SK-N-SH (cell line): ENCODE data around the gene STC2. TPM values are rescaled to one million over a fixed set of nuclear protein-coding genes. Genes with fewer than 3 reads are reported as not detected.

Source experiments
- CTCF ChIA-PET: fragments of 300-600, 350-600 bp; formaldehyde crosslinking; extraction: SDS; loops from one replicate; lab custom pipeline; 2021; lab: Yijun Ruan, JAX
- POLR2A ChIA-PET: fragments of 350-600 bp; sonication (Branson Sonifier 250); formaldehyde crosslinking; extraction: SDS; loops from one replicate; lab custom pipeline; 2020; ENCODE audit warnings: antibody characterized with exemption, inconsistent platforms; lab: Yijun Ruan, JAX
- DNase-seq: peaks from one replicate; pipeline ENCODE4 v3.0.0; 2012
- H2AFZ ChIP-seq: fragments of 200-600 bp; sonication (generic); 2 replicates; pipeline ENCODE4 v1.8.1; 2016; ENCODE audit warnings: antibody characterized with exemption, mild to moderate bottlenecking, low read depth
- H3F3A ChIP-seq: fragments of 200-600 bp; sonication (generic); replicated peaks from 2 replicates; pipeline ENCODE3; 2016; ENCODE audit warnings: antibody characterized with exemption, mild to moderate bottlenecking; ENCODE audit not compliant: insufficient read depth
- H3K27ac ChIP-seq, 2 experiments: fragments of 200-500 bp in 1 of 2; fragments of 200-600 bp in 1 of 2; sonication (Bioruptor generic) in 1 of 2; sonication (generic), shearing (Covaris generic) in 1 of 2; 2 replicates each; pipeline versions ENCODE4 v1.5.1 to v1.6.1; 2014 to 2016; ENCODE audit warnings: low read depth in 2 of 2, inconsistent platforms in 1 of 2, low read length in 1 of 2, mild to moderate bottlenecking in 1 of 2, mixed read lengths in 1 of 2
- H3K27me3 ChIP-seq: fragments of 200-600 bp; sonication (generic), shearing (Covaris generic); 2 replicates; pipeline ENCODE4 v1.6.1; 2016; ENCODE audit warnings: mixed run types; ENCODE audit not compliant: insufficient read depth
- H3K36me3 ChIP-seq, 2 experiments: fragments of 200-500 bp in 1 of 2; fragments of 200-600 bp in 1 of 2; sonication (Bioruptor generic) in 1 of 2; sonication (generic) in 1 of 2; replicated peaks in 1 of 2; 2 replicates each; pipeline versions ENCODE3 to v1.5.1; 2014 to 2016; ENCODE audit warnings: low read length in 1 of 2, mild to moderate bottlenecking in 1 of 2; ENCODE audit not compliant: insufficient read depth in 2 of 2, control insufficient read depth in 1 of 2
- H3K4me1 ChIP-seq, 2 experiments: fragments of 200-500 bp in 1 of 2; fragments of 200-600 bp in 1 of 2; sonication (Bioruptor generic) in 1 of 2; sonication (generic), shearing (Covaris generic) in 1 of 2; 2 replicates each; pipeline versions ENCODE4 v1.5.1 to v1.6.1; 2014 to 2016; ENCODE audit warnings: low read depth in 1 of 2, low read length in 1 of 2, mixed run types in 1 of 2; ENCODE audit not compliant: insufficient read depth in 2 of 2, control insufficient read depth in 1 of 2
- H3K4me2 ChIP-seq: fragments of 200-600 bp; sonication (generic), shearing (Covaris generic); 2 replicates; pipeline ENCODE4 v1.6.1; 2017; ENCODE audit warnings: mixed run types
- H3K4me3 ChIP-seq, 2 experiments: fragments of 200-500 bp in 1 of 2; fragments of 200-600 bp in 1 of 2; sonication (Bioruptor generic) in 1 of 2; sonication (generic), shearing (Covaris generic) in 1 of 2; 2 replicates each; pipeline versions ENCODE4 v1.5.1 to v1.8.1; 2014 to 2016; ENCODE audit warnings: low read depth in 2 of 2, inconsistent platforms in 1 of 2, low read length in 1 of 2, mild to moderate bottlenecking in 1 of 2, mixed read lengths in 1 of 2, moderate library complexity in 1 of 2
- H3K79me2 ChIP-seq: fragments of 200-600 bp; sonication (generic); 2 replicates; pipeline ENCODE4 v1.8.1; 2017; ENCODE audit warnings: mild to moderate bottlenecking; ENCODE audit not compliant: insufficient read depth
- H3K9ac ChIP-seq: fragments of 200-600 bp; sonication (generic); 2 replicates; pipeline ENCODE4 v1.6.1; 2017; ENCODE audit warnings: mixed run types
- H3K9me2 ChIP-seq: fragments of 200-600 bp; sonication (generic); 2 replicates; pipeline ENCODE4 v1.6.1; 2017; ENCODE audit warnings: mixed run types
- H3K9me3 ChIP-seq: fragments of 200-600 bp; sonication (generic); 2 replicates; pipeline ENCODE4 v1.6.1; 2017; ENCODE audit warnings: mixed run types, mild to moderate bottlenecking, moderate library complexity
- H4K20me1 ChIP-seq: fragments of 200-600 bp; sonication (generic); 2 replicates; pipeline ENCODE4 v1.6.1; 2017; ENCODE audit warnings: mild to moderate bottlenecking, mixed run types; ENCODE audit not compliant: insufficient read depth
- ELF1 ChIP-seq: IDR thresholded peaks from 2 replicates; pipeline ENCODE4 v1.4.0; 2012
- FOSL2 ChIP-seq: IDR thresholded peaks from 2 replicates; pipeline ENCODE4 v1.4.0; 2012; ENCODE audit warnings: low read depth, mild to moderate bottlenecking, moderate library complexity, borderline replicate concordance
- FOXJ3 ChIP-seq: sonication (generic); formaldehyde crosslinking; IDR thresholded peaks from 2 replicates; pipeline ENCODE4 v1.5.1; 2020; ENCODE audit warnings: mild to moderate bottlenecking, missing genetic modification reagents
- MEF2A ChIP-seq: IDR thresholded peaks from 2 replicates; pipeline ENCODE4 v1.4.0; 2012; ENCODE audit warnings: low read depth, borderline replicate concordance
- MXI1 ChIP-seq: IDR thresholded peaks from 2 replicates; pipeline ENCODE4 v1.6.1; 2012; ENCODE audit warnings: mild to moderate bottlenecking, low read depth, low read length, improper control_type of control experiment
- NFIC ChIP-seq: IDR thresholded peaks from 2 replicates; pipeline ENCODE4 v1.4.0; 2012; ENCODE audit warnings: borderline replicate concordance
- POLR2AphosphoS5 ChIP-seq: IDR thresholded peaks from 2 replicates; pipeline ENCODE4 v1.6.1; 2012; ENCODE audit warnings: low read depth, low read length
- RCOR1 ChIP-seq: fragments of 150-350 bp; IDR thresholded peaks from 2 replicates; pipeline ENCODE4 v1.6.1; 2017; ENCODE audit warnings: antibody characterized with exemption, low read length
- RXRA ChIP-seq: IDR thresholded peaks from 2 replicates; pipeline ENCODE4 v1.4.0; 2012; ENCODE audit warnings: low read depth, mild to moderate bottlenecking, borderline replicate concordance
- SIN3A ChIP-seq: IDR thresholded peaks from 2 replicates; pipeline ENCODE4 v1.6.1; 2012; ENCODE audit warnings: low read depth, mild to moderate bottlenecking, low read length, moderate library complexity, borderline replicate concordance
- TAF1 ChIP-seq: IDR thresholded peaks from 2 replicates; pipeline ENCODE4 v1.6.1; 2012; ENCODE audit warnings: low read depth, mild to moderate bottlenecking, low read length, moderate library complexity, borderline replicate concordance
- WGBS: methylation state at CpG from one replicate; pipeline ENCODE4 v1.1.6; 2017; ENCODE audit warnings: low lambda C conversion rate; 5-methylcytosine and 5-hydroxymethylcytosine counted together
- polyA plus RNA-seq, 3 experiments: library from polyadenylated mRNA; depleted of rRNA; stranded (reverse); fragments of >200 nt; gene quantifications; 2 replicates each; pipeline ENCODE4 v1.2.3, GENCODE V29; 2012
- TF ChIP-seq, protein P1 (sequence below): IDR thresholded peaks from 2 replicates; pipeline ENCODE4 v1.4.0; 2012; ENCODE audit warnings: low read depth
- TF ChIP-seq, protein P2 (sequence below): IDR thresholded peaks from 2 replicates; pipeline ENCODE4 v1.4.0; 2012; ENCODE audit warnings: low read depth, borderline replicate concordance
- TF ChIP-seq, protein P3 (sequence below): fragments of 150-350 bp; IDR thresholded peaks from 2 replicates; pipeline ENCODE4 v1.6.1; 2017; ENCODE audit warnings: antibody characterized with exemption, low read length, low read depth, borderline replicate concordance

STC2 gene
- polyA plus RNA-seq, 1 of the 3 experiments (the other 2 are of a cell fraction): 5.9 TPM

DNA sequence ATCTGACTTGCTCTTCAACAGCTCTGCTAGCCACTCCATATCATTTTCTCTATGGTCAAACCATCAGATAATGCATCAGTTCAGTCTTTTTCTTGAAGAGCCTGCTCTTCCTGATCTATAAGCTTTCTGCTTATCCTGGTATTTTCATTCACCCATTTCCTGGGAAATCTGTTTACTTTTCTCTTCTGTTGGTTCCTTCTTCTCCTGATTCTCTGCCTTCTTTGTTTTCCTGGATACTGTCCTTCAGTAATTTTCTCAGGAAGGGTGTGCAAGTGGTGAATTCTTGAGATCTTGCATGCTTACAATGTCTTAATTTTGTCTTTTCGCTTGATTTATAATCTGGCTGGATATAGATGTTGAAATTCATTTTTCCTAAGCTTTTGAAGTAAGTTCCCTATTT is 53.4 kb downstream of the STC2 start (continued):
- no peak for TF ChIP-seq SIN3A
- no peak for TF ChIP-seq TAF1
- no peak for TF ChIP-seq POLR2AphosphoS5
- no peak for TF ChIP-seq FOXJ3
- TF ChIP-seq, protein P1, sequence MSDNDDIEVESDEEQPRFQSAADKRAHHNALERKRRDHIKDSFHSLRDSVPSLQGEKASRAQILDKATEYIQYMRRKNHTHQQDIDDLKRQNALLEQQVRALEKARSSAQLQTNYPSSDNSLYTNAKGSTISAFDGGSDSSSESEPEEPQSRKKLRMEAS: no peak
- no peak for TF ChIP-seq RXRA
- no peak for TF ChIP-seq RCOR1
- TF ChIP-seq FOSL2: no peak
- TF ChIP-seq, protein P2, sequence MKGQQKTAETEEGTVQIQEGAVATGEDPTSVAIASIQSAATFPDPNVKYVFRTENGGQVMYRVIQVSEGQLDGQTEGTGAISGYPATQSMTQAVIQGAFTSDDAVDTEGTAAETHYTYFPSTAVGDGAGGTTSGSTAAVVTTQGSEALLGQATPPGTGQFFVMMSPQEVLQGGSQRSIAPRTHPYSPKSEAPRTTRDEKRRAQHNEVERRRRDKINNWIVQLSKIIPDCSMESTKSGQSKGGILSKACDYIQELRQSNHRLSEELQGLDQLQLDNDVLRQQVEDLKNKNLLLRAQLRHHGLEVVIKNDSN: no peak
- TF ChIP-seq NFIC: no peak

DNA sequence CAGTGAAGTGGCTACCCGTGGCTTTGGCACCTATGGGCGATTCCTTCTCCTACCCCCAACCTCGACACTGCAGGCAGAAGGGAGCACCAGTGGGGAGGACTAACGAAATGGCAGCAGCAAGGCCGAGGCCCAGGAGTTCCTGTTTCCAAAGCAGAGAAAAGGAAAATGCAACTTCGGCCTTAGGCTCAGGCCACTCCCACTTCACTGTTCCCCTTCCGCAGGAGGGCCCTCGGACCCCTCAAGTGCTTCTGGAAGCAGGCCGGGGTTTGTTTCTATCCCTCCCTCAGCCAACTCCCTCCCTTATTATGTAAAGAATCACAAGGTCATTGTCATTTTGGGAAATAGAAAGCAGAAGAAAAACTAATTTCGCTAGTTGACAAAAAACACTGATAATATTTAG is 56.8 kb downstream of the STC2 start:
- Histone ChIP-seq H3F3A (no peaks in the 10 kb centered on the region), H4K20me1 (no peaks in the 10 kb centered on the region), H3K9ac (no peak overlapping the region), H3K4me1 (no peaks in the 10 kb centered on the region; a peak in 1 of 4 replicates), H2AFZ (no peak overlapping the region), H3K4me2 (no peak overlapping the region), H3K79me2 (no peaks in the 10 kb centered on the region), H3K27me3 (peaks cover 20% of the 10 kb centered on the region), H3K9me2 (no peaks in the 10 kb centered on the region), H3K27ac (no peak overlapping the region), H3K4me3 (no peak overlapping the region), H3K9me3 (peaks cover 5% of the 10 kb centered on the region; the same call in 1 of the 2 replicates), H3K36me3 (no peaks in the 10 kb centered on the region)
- WGBS: 71% methylated on average over 10 of the region's 10 CpGs
- POLR2A ChIA-PET: no interaction called here
- DNase-seq: no peak
- CTCF ChIA-PET: interaction anchor here (1.3 kb wide), 1 partner anchor 13 kb away, joined by 5 read pairs; no protein-coding TSS in a partner anchor
- TF ChIP-seq RXRA: no peak
- TF ChIP-seq MEF2A: no peak
- no peak for TF ChIP-seq FOXJ3
- TF ChIP-seq RCOR1: no peak
- TF ChIP-seq MXI1: no peak
- no peak for TF ChIP-seq ELF1
- TF ChIP-seq, protein P3, sequence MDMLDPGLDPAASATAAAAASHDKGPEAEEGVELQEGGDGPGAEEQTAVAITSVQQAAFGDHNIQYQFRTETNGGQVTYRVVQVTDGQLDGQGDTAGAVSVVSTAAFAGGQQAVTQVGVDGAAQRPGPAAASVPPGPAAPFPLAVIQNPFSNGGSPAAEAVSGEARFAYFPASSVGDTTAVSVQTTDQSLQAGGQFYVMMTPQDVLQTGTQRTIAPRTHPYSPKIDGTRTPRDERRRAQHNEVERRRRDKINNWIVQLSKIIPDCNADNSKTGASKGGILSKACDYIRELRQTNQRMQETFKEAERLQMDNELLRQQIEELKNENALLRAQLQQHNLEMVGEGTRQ: no peak
- no peak for TF ChIP-seq NFIC
